NCI-H187 treated with DMSO at 0.1 percent for 48 hours (cell line): ENCODE results near the gene KRTAP19-1.
"Not testable (repeated sequence)": the region's sequence is repeated elsewhere in the genome, so short reads cannot be mapped to it uniquely, and the experiment has no call there.

Experiments used
- DNase-seq: peaks from one replicate; lab custom pipeline; 2025; lab: John Stamatoyannopoulos, UW

KRTAP19-1 gene

DNA sequence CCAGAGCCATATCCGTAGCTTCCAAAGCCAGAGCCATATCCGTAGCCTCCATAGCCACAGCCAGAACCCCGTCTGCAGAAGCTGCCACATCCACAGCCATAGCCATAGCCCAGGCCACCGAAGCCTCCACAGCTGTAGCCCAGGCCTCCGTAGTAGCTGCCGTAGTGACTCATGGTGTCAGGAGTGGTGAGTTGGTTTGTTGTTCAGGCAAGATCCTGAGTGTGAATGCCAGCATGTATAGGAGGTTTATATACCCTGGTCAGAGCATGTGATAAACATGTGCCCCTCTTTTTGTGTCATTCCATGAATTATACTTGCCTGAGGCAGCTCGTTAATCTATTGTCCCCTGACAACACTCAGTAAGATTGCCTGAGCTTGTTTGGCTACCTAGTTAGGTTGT is at the start of gene KRTAP19-1:
KRTAP19-1 (minus strand) TSS at position 223 of the 400 bp plus-strand sequence; CDS start at position 173, 50 bp downstream.
- no peak for DNase-seq

DNA sequence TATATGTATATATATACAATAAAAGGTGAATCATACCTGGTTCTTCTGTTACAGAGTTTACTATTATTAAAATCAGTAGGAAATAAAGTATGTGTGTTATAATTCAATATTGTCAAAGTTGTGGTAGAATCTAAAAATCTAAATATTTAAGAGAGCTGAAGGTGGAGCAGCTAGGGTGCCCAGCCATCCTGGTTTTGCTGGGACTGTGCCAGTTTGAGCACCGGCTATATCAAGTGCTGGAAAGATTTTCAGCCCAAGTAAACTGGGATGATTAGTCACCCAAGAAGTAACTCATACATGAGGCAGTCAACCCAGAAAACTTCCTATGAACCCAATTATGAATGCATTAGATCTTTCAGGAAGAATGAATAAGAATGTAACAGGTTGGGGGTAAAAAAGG is 38.7 kb upstream of the KRTAP19-1 start:
- no peak for DNase-seq

DNA sequence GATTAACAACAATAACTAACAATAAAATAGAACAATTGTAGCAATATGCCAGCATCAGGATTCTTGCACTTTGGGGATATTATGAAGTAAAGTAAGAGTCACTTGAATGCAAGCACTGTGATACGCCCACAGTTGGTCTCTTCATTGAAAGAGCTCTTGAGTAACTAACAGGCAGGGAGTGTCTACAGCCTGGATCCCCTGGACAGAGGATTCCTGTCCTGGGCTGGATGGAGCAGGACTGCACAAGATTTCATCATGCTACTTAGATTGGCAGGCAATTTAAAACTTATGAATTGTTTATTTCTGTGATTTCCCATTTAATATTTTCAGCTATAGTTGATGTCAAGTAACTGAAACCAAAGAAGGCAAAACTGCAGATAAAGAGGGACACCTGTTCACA is 35.5 kb upstream of the KRTAP19-1 start:
- DNase-seq: no peak

DNA sequence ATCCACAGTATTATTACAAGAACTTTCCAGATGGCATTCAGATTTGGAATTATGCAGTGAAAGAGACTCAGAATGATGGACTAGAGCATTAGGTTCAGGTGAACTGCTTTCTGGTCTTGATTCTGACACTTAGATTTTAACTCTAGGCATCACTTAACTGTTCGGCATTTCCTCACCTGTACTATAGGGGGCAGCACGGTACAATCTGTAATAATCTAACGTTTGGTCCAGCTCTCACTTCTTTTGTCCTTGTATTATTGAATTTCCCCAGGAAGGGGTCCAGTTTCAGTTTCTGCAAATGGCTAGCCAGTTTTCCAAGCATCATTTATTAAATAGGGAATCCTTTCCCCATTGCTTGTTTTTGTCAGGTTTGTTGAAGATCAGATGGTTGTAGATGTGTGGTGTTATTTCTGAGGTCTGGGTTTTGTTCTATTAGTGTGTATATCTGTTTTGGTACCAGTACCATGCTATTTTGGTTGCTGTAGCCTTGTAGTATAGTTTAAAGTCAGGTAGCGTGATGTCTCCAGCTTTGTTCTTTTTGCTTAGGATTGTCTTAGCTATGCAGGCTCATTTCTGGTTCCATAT is 25.5 kb upstream of the KRTAP19-1 start:
- DNase-seq: not testable (repeated sequence)

DNA sequence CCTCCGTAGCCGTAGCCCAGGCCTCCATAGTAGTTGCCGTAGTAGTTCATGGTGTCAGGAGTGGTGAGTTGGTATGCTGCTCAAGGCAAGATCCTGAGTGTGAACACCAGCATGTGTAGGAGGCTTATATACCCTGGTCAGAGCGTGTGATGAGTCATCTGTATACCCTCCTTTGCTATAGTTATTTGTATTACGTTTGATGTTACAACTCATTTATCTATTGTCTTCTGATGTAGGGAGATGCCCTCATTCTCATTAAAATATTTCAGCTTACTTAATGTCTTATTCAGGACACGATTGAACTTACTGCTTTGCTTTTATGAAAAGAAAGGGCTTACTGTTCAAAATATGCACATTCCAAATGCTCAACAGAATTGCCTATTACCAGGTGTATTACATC is 21.9 kb upstream of the KRTAP19-1 start, which contains the start of gene KRTAP19-5:
KRTAP19-5 (minus strand) TSS at position 101 of the 400 bp plus-strand sequence; CDS start at position 50, 51 bp downstream.
- DNase-seq: no peak

DNA sequence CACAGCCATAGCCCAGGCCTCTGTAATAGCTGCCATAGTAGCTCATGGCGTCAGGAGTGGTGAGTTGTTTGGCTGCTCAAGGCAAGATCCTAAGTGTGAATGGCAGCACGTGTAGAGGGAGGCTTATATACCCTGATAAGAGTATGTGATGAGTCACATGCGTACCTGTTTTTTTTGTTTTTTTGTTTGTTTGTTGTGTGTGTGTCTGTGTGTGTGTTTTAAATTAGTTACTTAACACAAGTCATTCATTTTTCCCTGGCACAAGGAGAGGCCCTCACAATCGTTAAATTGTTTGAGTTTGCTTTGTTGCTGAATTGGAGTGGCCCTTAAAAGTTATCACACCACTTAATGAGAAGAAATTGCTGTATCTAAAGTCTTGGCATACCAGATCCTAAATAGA is 16.9 kb upstream of the KRTAP19-1 start, which contains the start of gene KRTAP19-4:
KRTAP19-4 (minus strand) TSS at position 101 of the 400 bp plus-strand sequence; CDS start at position 46, 55 bp downstream.
- DNase-seq: no peak

DNA sequence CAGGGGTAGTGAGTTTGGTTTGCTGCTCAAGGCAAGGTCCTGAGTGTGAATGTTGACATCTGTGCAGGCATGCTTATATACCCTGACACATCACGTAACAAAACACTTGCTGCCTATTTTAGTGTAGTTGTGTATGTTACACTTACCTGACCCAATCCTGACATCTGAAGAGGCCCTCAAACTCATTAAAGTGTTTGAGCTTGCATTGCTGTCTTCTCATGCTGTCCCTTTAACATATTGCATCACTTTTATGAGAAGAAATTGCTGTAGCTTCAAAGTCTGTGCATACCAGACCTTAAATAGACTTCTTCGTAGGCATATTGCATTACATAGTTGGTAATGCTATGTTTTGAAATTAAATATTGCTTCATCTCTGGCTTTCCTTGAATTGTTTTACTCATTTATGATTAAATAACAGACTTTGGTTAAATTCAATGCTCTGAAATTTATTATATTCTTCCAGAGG is 11.8 kb upstream of the KRTAP19-1 start, which contains the start of gene KRTAP19-3:
KRTAP19-3 (minus strand) TSS at position 51 of the 466 bp plus-strand sequence. CDS start 56 bp downstream, outside the sequence.
- no peak for DNase-seq

DNA sequence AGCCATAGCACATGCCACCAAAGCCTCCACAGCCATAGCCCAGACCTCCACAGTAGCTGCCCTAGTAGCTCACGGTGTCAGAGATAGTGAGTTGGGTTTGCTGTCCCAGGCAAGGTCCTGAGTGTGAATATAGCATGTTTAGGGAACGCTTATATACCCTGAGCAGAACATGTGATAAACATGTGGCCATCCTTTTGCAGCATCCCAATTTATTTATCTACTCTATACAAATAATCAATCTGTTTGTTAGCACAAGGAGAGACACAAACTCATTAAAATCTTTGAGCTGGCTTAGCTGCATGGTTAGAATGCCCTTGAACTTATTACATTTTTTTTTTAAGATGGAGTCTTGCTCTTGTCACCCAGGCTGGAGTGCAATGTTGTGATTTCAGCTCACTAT is 7.2 kb upstream of the KRTAP19-1 start, which contains the start of gene KRTAP19-2:
KRTAP19-2 (minus strand) TSS at position 101 of the 400 bp plus-strand sequence; CDS start at position 13, 88 bp downstream.
- DNase-seq: no peak

DNA sequence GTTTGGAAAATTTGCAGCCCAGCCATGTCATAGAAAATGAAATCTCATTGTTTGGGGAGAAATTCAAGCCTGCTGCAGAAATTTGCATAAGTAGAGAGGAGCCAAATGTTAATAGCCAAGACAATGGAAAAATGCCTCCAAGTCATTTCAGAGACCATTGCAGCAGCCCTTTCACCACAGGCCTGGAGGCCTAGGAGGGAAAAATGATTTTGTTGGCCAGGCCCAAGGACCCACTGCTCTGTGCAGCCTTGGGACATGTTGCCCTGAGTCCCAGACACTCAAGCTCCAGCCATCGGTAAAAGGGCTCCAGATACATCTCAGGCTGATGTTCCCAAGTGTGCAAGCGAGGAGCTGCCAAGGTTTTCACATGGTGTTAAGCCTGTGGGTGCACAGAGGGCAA is 6.0 kb upstream of the KRTAP19-1 start:
- no peak for DNase-seq

DNA sequence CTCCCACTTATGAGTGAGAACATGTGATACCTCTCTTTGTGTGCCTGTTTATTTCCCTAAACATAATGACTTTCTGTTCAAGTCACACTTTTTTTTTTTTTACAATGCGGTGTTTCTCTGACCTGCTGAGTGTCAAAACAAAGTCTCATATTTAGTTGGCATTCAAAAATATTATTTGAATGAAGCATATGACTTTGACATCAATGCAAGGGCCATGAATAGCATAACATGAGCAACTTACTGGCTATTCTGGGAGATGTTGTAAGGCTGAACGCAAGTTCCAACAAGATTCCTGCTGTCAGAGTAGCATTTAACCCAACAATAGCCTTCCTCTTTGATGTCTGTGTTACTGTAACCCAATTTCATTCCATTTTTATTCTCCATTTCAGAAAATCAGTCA is 2.0 kb upstream of the KRTAP19-1 start:
- no peak for DNase-seq

DNA sequence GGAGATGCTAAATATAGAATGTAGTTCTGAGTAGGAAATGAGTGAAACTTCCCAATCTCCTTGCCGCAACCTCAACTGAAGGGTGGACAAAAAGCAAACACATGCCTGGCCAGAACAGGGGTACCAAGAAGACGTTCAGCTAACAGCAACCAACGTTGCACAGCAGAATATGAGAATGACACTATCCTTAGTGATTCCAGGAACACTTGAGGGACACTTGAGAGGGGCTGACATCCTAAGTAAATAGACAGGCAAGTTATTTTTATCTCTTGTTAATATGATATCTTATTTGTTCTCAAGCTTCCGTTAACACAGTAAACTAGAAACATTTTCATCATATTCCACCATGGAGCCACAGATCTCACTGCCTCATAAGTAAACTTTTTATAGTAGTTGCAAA is 908 bp downstream of the KRTAP19-1 start:
- no peak for DNase-seq

DNA sequence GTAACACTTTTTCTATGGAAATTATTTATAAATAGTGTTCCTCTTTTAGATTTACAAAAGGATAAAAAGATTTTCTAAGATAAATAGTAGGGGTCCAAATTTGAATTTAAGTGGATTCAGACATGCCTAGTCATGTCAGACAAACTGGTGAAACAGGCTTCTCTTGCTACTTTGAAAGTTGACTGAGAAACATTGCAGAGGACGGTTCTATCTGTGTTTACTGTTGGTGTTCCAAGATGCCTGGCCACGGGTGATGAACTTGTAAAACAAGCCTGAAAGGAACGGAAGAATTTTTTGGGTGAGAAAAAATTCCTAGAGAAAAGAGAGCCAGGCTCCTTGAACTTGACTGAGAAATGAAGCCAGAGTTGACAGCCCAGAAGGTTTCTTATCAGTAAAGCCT is 2.2 kb downstream of the KRTAP19-1 start:
- DNase-seq: no peak

DNA sequence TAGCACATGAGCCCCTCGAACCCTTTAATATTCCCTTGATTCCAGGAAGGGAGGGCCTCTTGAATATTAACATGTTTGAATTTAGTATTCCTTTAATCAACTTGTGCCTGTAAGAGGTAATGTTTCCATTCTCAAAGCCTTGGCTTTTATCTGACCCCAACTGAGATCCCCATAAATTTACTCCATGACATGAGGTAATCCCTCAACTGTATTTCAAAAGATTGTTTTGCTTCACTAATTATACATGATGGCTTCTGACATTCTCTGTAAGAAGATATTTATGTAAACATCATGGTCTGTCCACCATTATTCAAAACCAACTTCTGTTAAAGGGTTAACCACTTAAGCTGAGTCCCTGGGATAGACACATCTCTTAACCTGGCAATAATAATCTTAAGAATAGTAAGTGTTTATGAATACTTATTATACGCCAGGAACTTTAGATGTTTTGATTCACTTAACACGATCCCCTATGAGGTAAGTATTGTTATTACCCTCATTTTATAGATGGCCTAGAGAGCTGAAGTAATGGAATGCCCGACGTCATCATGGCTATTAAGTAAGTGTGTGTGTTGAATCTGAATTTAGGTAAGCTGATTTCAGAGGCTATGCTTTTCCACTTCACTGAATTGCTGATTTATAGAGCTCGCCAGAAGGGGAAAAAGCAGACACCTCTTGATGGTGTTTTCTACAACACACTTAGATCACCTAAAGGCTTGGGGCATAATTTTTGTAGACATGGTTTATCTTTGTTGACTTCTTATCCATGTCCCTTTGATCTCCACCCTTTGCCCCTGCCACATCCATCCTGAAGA is 11.1 kb downstream of the KRTAP19-1 start:
- no peak for DNase-seq

DNA sequence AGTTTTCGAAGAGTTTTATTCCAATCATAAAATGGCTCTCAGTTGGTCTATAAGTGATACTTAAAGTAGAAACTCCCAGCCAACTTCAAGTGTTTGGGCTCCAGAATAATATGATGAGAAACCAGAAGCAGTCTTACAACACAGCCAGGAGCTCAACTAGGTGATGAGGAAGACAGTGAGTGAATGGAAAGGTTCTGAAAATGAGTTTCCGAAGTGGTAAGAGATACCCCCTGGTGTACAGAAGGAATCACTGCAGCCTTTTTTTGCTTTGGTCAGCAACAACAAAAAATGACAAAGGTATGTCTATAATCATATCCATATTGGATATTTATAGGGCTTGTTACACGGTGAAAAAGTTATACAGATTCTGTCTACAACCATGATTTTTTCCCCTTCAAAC is 16.5 kb downstream of the KRTAP19-1 start:
- DNase-seq: no peak

DNA sequence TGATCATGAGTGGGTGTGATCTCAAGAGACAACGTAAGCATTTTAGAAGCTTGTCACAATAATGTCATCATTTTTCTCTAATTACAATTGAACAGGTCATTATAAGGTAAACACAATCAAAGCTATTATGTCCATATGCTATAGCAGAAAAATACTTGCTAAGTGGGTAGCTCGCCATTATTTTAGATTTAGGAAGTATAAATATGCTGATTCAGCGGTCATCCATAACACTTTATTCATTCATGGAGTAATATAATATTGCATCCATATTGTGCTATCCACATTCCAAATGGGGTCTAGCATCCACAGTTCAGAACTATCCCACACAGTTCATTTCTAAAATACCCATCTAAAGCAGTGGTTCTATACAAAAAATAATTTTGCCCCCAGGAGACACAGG is 31.7 kb downstream of the KRTAP19-1 start:
- no peak for DNase-seq

DNA sequence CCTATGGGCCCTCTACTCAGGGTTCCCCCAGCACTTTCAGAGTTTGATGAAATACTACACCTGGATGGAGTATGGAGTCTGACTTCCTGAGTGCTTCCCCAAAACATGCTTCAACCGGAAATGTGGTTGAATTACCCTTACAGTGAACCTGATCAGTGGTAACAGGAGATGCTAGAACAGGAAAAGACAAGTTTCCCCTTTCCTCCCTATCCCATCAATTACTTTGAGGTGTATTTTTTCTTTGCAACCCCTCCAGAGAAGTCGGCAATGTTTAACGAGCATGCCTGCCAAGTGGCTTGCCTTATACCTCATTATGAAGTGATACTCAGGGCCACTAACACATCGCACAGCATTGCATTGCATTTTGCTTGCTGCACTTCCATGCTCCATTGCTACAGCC is 33.1 kb downstream of the KRTAP19-1 start:
- no peak for DNase-seq

DNA sequence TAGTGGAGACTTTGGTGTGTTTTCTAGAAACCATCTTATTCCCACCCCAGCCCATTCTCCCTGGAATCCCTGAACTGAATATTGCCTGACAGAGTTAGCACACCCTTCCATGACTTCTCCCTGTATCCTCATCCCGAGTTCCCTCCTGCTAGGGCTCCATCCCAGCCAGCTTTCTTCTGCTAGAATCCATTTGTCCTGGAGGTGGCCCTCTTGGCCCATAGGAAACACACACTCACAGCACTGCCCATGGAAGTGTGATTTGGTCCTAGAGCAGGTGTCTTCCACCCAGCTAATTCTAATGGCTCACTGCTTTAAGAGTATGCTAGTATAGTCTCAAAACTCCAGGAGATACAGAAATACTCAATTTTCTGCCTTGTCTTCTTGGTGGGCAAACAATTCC is 36.0 kb downstream of the KRTAP19-1 start:
- DNase-seq: no peak

DNA sequence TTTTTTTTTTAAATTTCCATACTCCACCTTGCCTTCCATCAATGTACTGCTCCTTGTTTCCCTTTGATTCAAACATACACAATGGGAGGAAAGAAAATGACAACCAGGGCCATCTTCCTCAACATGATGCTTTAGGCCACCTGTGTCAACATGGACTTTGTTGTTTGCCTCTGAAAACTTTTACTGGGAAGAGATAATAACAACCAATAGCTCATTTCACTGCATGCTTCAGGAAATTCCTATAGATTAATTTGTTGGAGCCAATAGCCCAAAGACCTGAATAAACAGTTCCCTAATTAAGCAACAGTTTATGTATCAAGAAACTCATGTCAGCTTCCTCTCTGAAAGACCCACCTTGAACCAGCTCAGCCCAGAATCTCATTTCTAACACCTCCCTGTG is 36.9 kb downstream of the KRTAP19-1 start:
- no peak for DNase-seq

DNA sequence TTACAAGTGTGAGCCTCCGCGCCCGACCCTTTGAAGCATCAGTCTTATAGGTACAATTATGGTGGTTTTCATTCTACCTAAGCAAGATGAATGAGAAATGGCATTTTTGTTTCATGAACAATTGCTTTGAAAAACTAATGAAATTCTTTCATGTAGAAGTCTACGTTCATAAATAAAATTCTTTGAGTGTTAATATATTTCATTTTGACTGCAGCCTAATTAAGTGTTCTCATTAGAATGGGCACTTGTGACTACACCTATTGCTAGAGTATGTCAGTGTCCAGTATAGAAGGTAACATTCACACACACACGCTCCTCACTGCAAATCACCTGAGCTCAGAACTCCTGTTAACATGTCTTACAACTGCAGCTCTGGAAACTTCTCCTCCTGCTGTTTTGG is 40.2 kb downstream of the KRTAP19-1 start, which contains the start of gene KRTAP15-1:
KRTAP15-1 (plus strand) TSS at position 301 of the 400 bp plus-strand sequence; CDS start at position 354, 53 bp downstream.
- no peak for DNase-seq

DNA sequence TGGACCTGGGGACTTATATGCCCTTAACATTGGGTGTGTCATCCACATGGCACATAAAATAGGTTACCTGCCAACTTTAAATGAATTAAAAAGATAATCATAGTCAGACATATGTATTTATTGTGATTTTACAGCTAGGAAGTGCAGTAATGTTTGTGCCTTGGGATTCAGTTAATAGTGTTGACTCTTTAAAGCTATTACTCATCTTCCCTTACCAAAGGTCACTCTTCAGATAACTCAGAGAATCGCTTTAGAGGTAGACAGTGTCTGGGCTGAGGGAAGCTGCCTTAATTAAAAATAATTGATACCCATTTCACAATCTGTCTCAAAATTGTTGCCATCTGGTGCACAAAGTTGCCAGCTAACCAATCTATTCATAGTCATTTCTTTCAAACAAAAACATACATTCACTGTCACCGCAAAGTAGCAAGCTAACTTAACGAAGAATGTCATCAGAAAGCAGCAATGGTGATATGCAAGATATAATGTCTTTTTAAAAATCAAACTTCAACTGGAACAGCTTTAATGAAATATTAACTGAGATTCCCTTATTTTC is 43.1 kb downstream of the KRTAP19-1 start:
- no peak for DNase-seq

DNA sequence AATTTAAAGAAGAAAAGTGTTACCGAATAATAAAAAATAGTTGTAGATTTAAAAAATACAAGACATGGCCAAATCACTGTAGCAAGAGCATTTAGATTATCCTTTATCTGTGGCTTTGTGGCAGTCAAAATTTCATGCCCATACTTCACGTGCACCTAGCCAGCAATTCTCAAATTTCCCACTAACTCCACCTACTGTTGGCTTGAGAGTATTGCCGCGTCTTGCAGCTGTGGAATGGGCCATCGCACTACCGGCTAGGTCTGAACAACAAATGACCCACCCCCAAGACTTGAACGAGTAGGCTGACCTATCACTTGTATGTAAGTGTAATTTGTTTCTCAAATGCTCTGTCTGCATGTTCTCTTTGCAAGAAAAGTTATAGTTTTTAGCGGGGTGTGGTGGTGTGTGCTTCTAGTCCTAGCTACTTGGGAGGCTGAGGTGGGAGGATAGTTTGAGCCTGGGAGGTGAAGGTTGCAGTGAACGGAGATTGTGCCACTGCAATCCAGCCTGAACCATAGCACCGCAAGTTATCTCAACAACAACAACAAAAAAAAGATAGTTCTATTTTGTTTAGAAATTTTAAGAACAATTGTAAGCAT is 46.0 kb downstream of the KRTAP19-1 start:
- DNase-seq: no peak

DNA sequence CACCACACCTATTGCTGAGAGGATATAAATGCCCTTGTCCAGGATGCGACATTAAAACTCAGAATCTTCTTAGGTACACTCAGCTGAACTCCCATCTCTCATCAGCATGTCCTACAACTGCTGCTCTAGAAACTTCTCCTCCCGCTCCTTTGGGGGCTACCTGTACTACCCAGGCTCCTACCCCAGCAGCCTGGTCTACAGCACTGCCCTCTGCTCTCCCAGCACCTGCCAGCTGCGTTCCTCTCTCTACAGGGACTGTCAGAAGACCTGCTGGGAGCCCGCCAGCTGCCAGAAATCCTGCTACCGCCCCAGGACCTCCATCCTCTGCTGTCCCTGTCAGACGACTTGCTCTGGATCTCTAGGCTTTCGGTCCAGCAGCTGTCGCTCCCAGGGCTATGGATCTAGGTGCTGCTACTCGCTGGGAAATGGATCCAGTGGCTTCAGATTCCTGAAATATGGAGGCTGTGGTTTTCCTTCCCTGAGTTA is 50.0 kb downstream of the KRTAP19-1 start, which contains the start of gene KRTAP13-4:
KRTAP13-4 (plus strand) TSS at position 51 of the 486 bp plus-strand sequence; CDS start at position 107, 56 bp downstream.
- DNase-seq: no peak
